Measurements from ENCODE around the gene PRSS56. TPM values are rescaled to one million over a fixed set of nuclear protein-coding genes. Genes with fewer than 3 reads are reported as not detected.

Gene PRSS56
- not detected in 2 replicates for total RNA-seq

DNA sequence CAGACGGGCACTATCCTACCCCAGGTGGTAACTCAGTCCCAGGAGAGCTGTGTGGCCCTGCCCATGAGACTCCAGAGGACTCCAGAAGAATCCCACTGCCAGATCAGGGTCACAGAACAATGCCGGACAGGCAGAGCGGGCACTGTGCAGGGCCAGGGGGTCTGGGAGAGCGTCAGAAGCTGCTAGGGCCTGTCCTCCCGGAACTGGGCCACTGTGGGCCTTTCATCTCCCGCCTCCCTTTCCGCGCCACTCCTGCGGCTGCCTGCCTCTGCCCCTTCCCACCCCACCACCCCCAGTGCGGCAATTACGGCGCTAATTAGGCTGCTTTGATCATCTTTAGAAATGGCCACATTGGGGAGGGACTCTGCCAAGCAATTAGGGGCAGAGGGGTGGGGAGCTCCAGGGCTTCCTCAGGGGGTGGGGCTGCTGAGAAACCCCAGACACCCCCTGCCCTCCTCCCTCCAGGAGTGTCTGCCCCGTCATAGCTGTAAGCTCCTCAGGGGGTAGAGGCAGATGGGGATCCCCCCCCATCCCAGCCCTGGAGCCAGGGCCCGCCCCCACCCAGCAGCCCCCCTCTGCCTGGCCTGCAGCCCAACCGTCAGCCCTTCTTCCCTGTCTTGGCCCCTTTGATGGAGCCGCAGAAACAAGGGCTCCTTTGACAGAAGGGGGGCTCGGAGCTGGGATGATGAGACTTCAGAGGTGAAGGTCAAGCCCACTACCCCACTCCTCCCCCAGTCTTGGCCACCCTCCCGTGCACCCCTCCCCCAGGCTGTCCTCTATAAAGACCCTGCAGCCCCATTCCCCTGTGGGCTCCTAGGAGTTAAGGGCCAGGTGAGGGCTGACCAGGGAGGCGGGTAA is at the start of gene PRSS56:
PRSS56 (plus strand) TSS at position 808 of the 858 bp plus-strand sequence. CDS start 211 bp downstream, outside the sequence.

DNA sequence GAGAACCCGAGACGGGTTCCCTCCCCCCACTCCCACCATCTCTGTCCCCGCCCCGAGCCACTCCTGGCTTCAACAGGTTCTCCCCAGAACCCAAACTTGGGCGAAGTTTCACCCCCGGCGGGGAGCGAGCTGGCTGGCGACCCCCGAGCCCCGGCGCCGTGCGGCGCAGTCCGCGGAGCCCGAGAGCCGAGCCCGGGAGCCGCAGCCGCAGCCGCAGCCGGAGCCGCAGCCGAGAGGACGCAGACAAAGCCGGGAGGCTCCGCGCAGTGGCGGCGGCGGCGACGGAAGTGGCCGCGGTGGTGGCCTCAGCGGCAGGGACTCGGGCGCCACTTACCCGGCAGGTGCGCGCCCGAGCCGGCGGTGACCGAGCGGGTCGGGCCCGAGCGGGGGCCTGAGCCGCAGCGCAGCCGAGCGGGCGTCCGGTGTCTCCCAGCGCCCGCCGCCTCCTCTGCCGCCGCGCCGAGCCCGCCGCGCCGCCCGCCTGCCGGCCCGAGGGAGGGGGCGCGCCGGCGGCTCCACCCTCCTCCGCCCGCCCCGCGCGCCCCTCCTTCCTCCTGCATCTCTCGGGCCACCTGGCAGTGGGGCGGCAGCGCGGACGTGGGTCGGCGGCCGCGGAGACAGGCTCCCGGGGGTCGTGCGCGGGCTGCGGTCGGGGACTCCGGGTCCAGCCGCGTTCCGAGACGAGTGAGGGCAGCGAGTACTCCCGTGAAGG is 32.6 kb upstream of the PRSS56 start, which contains the start of gene ECEL1:
ECEL1 (minus strand) TSS at position 450 of the 712 bp plus-strand sequence. CDS start 1,181 bp downstream, outside the sequence.

GRCh38 chr2:232525791-232526371 is 5.7 kb downstream of the PRSS56 start, which contains the start of gene CHRND:
TSS of gene CHRND (plus strand) at chr2:232526160. CDS start at chr2:232526216, 56 bp downstream.

GRCh38 chr2:232539298-232540231 is 19.4 kb downstream of the PRSS56 start, which contains the start of gene CHRNG:
TSS of gene CHRNG (plus strand) at chr2:232539692. CDS start at chr2:232539748, 56 bp downstream.

GRCh38 chr2:232550354-232551249 is 30.4 kb downstream of the PRSS56 start, which contains the start of the genes EIF4E2 and TIGD1:
TSS of gene EIF4E2 (plus strand) at chr2:232550689. CDS start at chr2:232550725, 36 bp downstream.
TSS of gene TIGD1 (minus strand) at chr2:232550557. CDS start at chr2:232549882, 675 bp downstream.

Other genes with a start within 250 kb of the PRSS56 start
- gene ALPP, start 141.6 kb upstream of the PRSS56 start, total RNA-seq: not detected in 2 replicates
- gene ALPG, start 113.5 kb upstream of the PRSS56 start, total RNA-seq: not detected in 2 replicates
- gene ALPI, start 64.2 kb upstream of the PRSS56 start, total RNA-seq: not detected in 2 replicates
- not detected in 2 replicates for gene ECEL1, start 32.6 kb upstream of the PRSS56 start, total RNA-seq
- gene CHRND, start 5.8 kb downstream of the PRSS56 start, total RNA-seq: not detected in 2 replicates
- gene CHRNG, start 19.3 kb downstream of the PRSS56 start, total RNA-seq: not detected in 2 replicates
- 0.98 and 2.1 TPM in 2 replicates for gene TIGD1, start 30.2 kb downstream of the PRSS56 start, total RNA-seq
- 101 and 111 TPM in 2 replicates for gene EIF4E2, start 30.3 kb downstream of the PRSS56 start, total RNA-seq
- 0.11 TPM in 1 of 2 replicates, not detected in the other for gene EFHD1, start 113.2 kb downstream of the PRSS56 start, total RNA-seq
- 50.7 and 53.4 TPM in 2 replicates for gene GIGYF2, start 176.9 kb downstream of the PRSS56 start, total RNA-seq

All from dermis lymphatic vessel endothelial cell (primary cell).